T-helper 9 cell (primary cell): Measurements from ENCODE around the gene SPSB4.
"Not testable (repeated sequence)": the region's sequence is repeated elsewhere in the genome, so short reads cannot be mapped to it uniquely, and the experiment has no call there.

Source experiments
- DNase-seq: peaks from one replicate; pipeline ENCODE4 v3.0.0-alpha.2; 2020

Gene SPSB4

GRCh38 chr3:141096981-141097380 lies 45.8 kb downstream of the SPSB4 start:
- no peak for DNase-seq

DNA sequence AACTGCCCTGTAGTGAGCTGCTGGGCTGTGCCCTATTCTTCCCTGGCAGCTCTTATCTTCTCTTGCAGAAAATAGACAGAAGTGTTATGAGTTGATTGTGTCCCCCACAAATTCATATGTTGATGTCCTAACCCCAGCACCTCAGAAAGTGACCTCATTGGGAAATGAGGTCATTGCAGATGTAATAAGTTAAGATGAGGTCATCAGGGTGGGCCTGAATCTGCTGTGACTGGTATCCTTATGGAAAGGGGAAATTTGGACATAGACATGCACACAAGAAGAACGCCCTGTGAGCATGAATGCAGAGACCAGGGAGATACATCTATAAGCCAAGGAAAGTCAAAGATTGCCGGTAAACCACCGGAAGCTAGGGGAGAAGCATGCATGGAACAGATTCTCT lies 49.0 kb downstream of the SPSB4 start:
- no peak for DNase-seq

- DNase-seq = no peak
These were observed 49.6 kb downstream of the SPSB4 start for GRCh38 chr3:141100531-141101320.

GRCh38 chr3:141102372-141102771 lies 51.2 kb downstream of the SPSB4 start:
- DNase-seq = no peak

GRCh38 chr3:141103067-141103466 lies 51.9 kb downstream of the SPSB4 start:
- no peak for DNase-seq

DNA sequence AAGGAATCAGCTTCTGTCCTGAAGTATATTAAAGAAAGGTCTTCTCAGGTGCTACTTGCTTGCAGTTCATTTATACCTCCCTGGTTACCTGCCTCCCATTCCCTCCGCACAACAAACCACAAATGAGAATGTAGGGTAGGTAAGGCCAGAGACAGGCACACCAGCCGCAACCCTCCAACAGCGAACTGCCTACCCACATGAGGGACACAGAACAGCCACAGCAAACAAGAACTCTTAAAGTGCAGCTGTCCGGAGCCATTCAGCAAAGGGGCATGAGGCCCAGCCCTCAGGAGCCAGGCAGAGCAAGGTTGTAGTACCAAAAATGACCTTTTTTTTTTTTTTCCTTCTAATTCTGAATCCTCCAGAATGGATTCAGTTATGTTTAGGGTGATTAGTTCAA lies 52.4 kb downstream of the SPSB4 start:
- DNase-seq = no peak

DNA sequence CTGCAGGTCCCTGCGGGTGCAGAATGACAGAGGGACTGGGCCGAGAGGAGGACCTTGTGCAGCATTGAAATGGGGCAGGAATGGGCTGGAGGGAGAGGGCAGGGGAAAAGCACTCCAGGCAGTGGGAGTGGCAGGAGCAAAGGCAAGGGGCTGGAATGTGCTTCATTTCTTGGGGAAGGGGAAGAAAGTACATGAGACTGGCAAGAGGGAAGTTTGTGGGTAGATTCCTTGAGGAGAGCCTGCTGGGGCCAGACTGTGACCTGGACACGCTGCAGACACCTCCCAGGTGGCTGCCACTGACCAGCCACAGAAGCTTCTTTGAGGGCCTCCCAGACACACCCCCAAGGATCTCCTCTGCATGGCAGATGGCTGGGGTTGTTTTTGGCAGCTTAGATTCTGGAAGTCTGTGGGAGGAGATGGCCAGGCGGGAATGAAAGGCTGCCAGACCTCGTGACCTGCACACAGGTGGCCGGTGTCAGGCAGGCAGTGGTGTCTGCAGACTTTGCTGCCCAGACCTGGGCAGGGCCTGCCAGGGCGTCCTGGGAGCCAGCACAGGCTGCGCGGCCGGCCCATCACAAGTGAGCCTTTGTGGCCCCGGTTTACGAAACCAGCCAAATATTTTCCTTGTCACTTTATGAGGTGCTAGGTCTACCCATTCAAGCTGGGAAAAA lies 53.1 kb downstream of the SPSB4 start:
- no peak for DNase-seq

DNA sequence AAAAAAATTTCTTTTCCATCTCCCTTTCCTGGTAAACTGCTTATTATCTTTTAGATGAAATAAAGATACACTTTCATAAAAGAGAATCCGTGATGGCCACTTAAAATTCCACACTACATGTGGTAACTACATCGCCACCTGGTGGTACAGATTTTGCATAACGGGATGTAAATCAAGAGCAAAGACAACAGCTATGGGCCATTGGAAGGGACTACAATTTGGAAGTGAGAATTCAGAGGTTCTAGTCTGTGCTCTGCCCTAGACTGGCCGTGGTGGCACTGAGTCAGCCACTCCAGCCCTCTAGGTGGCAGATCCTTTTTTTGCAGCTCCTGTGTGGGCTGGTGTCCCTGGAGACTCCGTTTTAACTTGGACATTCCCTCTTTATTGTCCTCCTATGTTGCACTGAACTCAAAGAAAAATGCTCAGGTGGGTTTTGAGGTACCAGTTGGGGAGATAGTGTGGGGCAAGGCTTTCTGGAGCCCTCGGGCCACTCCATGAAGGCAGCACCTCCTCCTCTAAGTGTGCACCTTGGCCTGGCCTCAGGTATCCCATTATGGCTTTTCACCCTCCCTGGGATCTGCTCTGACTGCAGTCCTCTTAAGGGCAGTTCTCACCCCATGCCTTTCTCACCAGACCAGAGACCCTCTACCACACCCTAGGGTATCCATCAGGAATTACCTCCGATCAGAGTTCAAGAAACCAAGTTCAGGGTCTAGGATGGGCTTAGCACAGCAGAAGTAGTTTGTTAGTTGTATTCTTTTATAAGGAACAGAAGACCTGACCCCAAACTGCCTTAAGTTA lies 54.9 kb downstream of the SPSB4 start:
- peak; percentile 31 for DNase-seq

DNA sequence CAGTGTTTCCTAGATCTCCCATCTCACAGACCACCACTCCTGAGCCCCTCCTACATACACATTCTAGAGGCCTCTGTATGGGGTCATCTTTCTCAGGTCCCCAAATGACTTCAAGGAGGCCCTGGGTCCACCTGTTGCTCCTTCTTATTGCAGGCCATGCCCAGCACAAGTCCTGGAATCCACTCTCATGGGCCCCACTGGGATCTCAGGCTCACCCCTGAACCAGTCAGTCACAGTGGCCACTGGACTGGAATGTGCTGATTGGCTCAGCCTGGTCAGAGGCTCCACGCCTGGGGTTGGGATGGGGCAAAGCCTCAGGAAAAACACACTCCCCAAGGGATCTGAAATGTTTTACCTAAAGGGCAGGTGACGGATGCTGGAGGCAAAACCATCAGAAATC lies 55.7 kb downstream of the SPSB4 start:
- no peak for DNase-seq

- DNase-seq = no peak
These were observed 56.9 kb downstream of the SPSB4 start for GRCh38 chr3:141108039-141108438.

DNA sequence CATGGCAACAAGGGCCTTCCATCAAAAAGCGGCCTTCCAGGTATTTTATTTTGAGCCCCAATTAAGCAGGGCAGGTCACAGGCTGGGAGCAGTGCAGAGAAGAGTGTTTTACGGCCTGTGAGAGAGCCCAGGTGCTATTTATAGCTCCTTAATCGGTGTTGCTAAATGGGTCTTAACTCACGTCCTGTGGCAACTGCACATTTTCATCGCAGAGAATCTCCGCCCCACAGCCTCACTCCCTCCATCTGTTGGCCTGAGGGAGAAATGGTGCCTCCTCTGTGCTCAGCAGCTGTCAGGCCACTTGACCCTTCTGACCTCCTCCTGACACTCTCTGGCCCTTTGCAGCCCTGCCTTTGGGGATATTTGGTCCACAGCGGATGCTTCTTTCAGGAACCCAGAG lies 58.6 kb downstream of the SPSB4 start:
- DNase-seq = no peak

GRCh38 chr3:141110322-141110721 lies 59.2 kb downstream of the SPSB4 start:
- no peak for DNase-seq

- DNase-seq = no peak
These were observed 60.4 kb downstream of the SPSB4 start for GRCh38 chr3:141111364-141112155.

GRCh38 chr3:141112686-141113297 lies 61.6 kb downstream of the SPSB4 start:
- no peak for DNase-seq

- DNase-seq = not testable (repeated sequence)
These were observed 62.5 kb downstream of the SPSB4 start for GRCh38 chr3:141113680-141114079.

DNA sequence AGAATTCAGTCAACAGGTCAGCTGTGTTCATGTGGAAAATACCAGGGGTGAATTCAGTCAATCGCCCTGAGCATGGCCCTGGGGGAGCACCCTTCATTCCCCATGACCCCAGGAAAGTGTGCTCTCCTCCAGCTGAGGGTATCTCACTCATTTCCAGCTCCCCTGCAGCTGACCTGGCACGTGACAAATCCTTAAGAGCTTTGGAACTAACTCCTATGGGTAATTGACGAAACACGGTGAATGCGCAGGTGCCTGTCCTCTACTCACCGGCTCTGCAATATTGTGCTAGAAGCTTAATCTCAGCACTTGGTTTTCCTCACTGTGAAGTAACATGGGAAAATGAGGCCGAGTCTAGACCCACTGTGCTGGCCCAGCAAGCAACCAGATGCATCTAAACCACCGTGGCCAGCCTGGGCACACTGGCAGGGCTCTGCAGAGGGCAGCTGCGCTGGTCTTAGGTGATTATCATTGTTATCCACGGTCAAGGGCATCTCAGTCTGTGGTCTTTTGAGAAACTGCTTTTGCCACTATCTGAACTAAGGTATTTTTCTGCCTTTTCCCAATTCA lies 63.1 kb downstream of the SPSB4 start:
- no peak for DNase-seq

- DNase-seq = no peak
These were observed 63.8 kb downstream of the SPSB4 start for GRCh38 chr3:141114816-141115460.

DNA sequence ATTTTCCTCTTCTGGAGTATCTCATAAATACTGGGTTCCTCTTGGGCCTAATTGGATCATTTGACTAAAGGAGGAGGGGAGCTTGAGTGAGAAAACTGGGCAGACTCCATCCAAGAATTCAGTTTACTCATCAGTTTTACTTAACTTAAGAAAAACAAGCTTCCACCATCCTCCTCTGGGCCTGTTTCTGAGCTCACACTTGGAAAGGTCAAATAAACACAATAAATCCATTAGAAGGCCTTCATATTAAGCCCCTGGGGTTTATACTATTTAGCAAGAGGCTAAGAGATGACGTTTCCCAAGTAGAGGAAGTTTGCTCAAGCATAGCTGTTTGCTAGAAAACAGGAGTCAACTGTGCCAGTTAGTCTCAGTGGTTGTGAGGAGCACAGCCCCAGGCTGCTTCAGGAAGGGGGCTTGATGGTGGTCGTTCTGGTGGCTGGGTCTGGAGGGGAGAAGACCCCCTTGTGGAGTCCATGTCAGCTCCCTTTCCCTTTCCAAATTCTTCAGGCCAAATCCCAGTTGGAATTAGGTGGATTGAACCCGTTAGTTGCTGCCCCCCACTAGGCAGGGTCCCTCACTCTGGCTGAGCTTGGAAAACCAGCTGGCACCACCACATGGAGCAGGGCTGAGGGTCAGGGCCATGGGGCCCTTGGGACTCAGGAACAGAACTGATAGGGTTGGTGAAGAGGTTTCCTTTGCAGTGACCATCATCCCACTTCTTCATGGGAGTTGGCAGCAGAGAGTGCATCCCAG lies 64.8 kb downstream of the SPSB4 start:
- no peak for DNase-seq

GRCh38 chr3:141116721-141117120 lies 65.6 kb downstream of the SPSB4 start:
- DNase-seq = no peak

GRCh38 chr3:141117982-141118381 lies 66.8 kb downstream of the SPSB4 start:
- DNase-seq = not testable (repeated sequence)
